GM21619 (cell line): ENCODE data around the gene TMOD1.
"Not testable (repeated sequence)": the region's sequence is repeated elsewhere in the genome, so short reads cannot be mapped to it uniquely, and the experiment has no call there.

Source experiments
- ATAC-seq: cut with Tn5 transposase; IDR thresholded peaks from one replicate; pipeline ENCODE4 v1.9.1; 2021; ENCODE audit not compliant: unreplicated experiment

TMOD1 gene

GRCh38 chr9:97564291-97565175 lies 63.1 kb downstream of the TMOD1 start:
- ATAC-seq = no peak

- ATAC-seq = no peak
Measured at GRCh38 chr9:97565262-97565661, 63.8 kb downstream of the TMOD1 start.

GRCh38 chr9:97567182-97567893 lies 65.9 kb downstream of the TMOD1 start:
- ATAC-seq = no peak

GRCh38 chr9:97567894-97568202 lies 66.4 kb downstream of the TMOD1 start:
- no peak for ATAC-seq

- no peak for ATAC-seq
Measured at GRCh38 chr9:97568461-97569275, 67.2 kb downstream of the TMOD1 start.

- ATAC-seq = no peak
Measured at GRCh38 chr9:97570899-97571298, 69.4 kb downstream of the TMOD1 start.

- no peak for ATAC-seq
Measured at GRCh38 chr9:97571664-97572063, 70.2 kb downstream of the TMOD1 start.

GRCh38 chr9:97572196-97572891 lies 70.9 kb downstream of the TMOD1 start:
- ATAC-seq = no peak

GRCh38 chr9:97572892-97573365 lies 71.5 kb downstream of the TMOD1 start:
- ATAC-seq = no peak

GRCh38 chr9:97573482-97574073 lies 72.1 kb downstream of the TMOD1 start:
- no peak for ATAC-seq

- ATAC-seq = not testable (repeated sequence)
Measured at GRCh38 chr9:97574101-97574571, 72.7 kb downstream of the TMOD1 start.

GRCh38 chr9:97574921-97575672 lies 73.6 kb downstream of the TMOD1 start:
- ATAC-seq = not testable (repeated sequence)

- no peak for ATAC-seq
Measured at GRCh38 chr9:97575673-97576200, 74.3 kb downstream of the TMOD1 start.

- no peak for ATAC-seq
Measured at GRCh38 chr9:97577051-97577450, 75.6 kb downstream of the TMOD1 start.

GRCh38 chr9:97578846-97579245 lies 77.4 kb downstream of the TMOD1 start:
- ATAC-seq = no peak

- ATAC-seq = no peak
Measured at GRCh38 chr9:97579914-97580313, 78.4 kb downstream of the TMOD1 start.

- ATAC-seq = not testable (repeated sequence)
Measured at GRCh38 chr9:97581590-97581989, 80.1 kb downstream of the TMOD1 start.

GRCh38 chr9:97584778-97585177 lies 83.3 kb downstream of the TMOD1 start:
- ATAC-seq = not testable (repeated sequence)

- not testable (repeated sequence) for ATAC-seq
Measured at GRCh38 chr9:97586909-97587308, 85.4 kb downstream of the TMOD1 start.
